GM18508 (cell line): ENCODE results near the gene FAM236C.
"Not testable (repeated sequence)": the region's sequence is repeated elsewhere in the genome, so short reads cannot be mapped to it uniquely, and the experiment has no call there.

Experiments
- ATAC-seq: cut with Tn5 transposase; IDR thresholded peaks from one replicate; pipeline ENCODE4 v1.9.1; 2021; ENCODE audit warnings: moderate number of reproducible peaks; ENCODE audit not compliant: insufficient read depth, unreplicated experiment

FAM236C gene

DNA sequence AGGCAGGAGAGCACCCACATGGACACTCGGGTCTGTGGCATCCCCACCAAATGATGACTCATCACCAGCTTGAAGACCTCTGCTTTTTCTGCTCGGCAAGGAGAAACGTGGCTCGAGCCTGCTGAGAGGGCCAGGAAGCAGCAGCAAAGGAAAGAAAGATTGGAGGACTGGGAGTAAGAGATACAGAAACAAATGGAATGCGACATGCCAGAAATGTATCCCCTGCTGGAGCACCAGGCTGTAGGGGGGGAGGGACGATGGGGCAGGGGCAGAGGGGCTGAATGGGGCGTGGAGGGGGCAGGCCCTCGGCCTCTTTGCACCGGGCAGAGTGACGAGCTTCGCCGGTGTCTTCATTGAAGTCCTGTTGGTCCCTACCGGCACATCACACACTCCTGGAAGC lies at the start of gene FAM236C:
Gene FAM236C, plus strand, starts transcription at position 301 of the 400 bp plus-strand sequence. CDS start 100 bp downstream, outside the sequence.
- ATAC-seq: not testable (repeated sequence)

DNA sequence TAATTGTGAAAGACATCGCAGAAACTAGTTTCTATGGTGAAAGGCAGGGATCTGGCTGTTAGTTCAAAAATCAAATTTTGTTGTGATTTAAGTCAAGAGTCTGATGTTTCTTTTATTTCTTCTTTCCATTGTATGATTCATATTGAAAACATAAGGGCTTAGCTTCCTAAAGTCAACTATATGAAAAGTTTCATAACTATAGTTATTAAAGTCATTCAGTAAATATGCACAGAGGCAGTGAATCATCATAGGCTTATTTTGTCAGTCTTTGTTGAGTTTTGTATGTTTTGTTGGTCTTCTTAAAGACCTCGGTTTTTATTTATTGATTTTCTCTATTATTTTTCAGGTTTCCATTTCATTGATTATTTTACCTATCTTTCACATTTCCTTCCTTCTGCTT lies 29.5 kb upstream of the FAM236C start:
- ATAC-seq: not testable (repeated sequence)

DNA sequence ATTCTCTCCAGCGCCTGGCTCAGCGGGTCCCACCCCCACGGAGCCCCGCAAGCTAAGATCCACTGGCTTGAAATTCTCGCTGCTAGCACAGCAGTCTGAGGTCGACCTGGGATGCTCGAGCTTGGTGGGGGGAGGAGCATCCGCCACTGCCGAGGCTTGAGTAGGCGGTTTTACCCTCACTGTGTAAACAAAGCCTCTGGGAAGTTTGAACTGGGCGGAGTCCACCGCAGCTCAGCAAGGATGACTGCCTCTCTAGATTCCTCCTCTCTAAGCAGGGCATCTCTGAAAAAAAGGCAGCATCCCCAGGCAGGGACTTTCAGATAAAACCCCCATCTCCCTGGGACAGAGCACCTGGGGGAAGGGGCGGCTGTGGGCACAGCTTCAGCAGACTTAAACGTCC lies 22.7 kb upstream of the FAM236C start:
- ATAC-seq: not testable (repeated sequence)

DNA sequence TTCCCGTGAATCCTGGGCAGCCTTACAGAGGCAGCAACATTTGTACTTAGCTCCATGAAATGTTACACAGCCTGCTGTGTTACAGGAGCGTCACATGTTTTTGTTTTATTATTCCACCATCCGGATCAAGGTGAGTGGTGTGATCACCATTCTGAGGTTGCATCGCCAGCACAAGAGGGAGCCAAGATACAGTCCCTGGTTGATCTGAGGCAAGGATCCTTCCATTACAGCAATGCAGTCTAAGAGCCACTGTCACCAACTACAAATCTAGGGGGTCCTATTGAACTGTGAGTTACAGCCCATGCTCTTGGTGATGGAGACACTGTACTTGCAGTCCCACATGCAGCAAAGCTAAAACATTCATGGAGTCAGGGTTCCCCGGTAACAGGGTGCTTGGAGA lies 3.7 kb downstream of the FAM236C start:
- ATAC-seq: not testable (repeated sequence)

DNA sequence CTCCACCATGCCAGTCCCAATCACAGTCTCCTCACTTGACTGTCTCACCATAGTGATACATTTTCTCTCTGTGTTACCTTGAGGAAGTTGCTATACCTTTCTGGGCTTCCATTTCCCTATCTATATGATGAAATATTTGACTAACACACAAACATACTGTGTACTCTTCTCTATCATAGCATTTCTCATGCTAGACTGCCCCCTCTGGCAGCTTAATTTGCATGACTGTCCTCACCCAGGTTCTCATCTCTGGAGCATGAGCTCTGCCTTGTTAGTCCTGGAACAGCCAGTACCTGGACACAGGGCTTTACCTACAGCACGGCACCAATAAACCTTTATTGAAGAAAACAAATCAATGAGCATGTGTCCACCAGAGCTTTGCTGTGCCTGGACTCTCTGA lies 19.9 kb downstream of the FAM236C start:
- not testable (repeated sequence) for ATAC-seq

DNA sequence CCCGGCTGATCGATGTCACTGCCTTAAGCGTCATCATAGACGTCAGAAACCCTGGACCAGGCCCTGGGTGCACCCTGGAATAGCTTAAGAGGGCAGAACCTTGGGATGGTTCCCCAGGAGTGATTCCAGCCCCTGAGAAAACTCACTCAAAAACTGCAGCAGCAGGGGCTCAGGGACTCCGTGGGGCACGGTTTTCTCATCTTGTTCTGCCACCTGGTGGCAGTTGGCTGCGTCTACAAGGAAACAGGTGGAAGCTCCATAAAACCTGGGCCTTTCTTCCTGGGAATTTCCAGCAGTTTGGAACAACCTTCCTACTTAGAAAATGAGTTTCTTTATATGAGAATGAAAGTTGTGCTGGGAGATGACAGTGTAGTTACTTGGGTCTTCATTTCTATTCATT lies 24.0 kb downstream of the FAM236C start:
- not testable (repeated sequence) for ATAC-seq

DNA sequence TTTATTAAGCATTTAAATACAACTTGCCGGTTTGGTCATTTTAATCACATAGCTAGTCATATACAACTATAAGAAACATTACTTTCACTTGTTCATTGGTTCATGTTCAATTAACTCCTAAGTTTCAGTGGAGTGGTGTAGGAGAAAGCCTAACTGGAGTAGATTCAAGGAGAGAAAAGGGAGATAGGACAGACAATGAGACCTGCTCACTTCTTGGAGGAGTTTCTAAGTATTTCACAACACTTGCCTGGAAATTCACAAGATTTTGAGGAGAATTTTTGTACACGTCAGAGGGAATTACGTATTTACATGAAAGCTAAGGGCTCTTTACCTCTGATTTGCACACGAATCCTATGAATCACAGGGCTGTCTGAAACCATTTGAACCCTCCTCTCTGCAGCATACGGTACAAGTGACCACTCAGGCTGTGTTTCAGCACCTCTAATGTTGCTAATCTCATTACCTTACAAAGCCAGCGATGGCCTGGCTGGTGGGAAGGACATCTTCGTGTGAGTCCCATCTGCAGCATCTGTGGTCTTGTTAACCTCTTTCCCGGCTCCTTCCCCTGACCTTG lies 24.6 kb downstream of the FAM236C start:
- not testable (repeated sequence) for ATAC-seq

DNA sequence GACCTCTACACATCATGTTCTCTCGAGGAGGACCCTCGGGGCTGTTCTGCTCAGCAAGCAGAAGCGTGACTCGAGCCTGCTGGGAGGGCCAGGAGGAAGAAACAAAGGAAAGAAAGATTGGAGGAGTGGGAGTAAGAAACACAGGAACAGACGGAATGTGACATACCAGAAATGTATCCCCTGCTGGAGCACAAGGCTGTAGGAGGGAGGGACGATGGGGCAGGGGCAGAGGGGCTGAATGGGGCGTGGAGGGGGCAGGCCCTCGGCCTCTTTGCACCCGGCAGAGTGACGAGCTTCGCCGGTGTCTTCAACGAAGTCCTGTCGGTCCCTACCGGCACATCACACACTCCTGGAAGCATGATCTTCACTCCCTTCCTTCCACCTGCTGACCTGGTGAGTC lies 25.5 kb downstream of the FAM236C start, which contains the start of gene FAM236A:
Gene FAM236A, plus strand, starts transcription at position 301 of the 400 bp plus-strand sequence. Its CDS starts 57 bp downstream, at position 358.
- ATAC-seq: not testable (repeated sequence)

DNA sequence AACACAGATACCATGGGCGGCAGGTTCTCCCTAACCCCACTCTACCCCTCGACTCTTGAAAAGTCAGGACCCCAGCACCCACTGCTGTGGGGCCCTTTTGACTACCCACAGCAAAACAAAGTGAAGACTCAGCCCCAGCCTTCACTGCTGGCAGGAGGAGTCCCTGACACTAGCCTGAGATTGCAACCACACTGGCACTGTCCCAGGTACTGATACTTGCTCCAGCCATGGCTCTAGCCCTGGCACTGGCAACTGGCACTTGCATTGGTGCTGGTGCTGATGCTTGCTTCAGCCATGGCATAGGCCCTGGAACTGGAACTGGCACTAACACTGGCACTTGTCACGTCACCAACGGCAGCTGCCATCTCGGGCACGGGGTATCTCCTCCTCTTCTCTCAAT lies 29.9 kb downstream of the FAM236C start:
- not testable (repeated sequence) for ATAC-seq

DNA sequence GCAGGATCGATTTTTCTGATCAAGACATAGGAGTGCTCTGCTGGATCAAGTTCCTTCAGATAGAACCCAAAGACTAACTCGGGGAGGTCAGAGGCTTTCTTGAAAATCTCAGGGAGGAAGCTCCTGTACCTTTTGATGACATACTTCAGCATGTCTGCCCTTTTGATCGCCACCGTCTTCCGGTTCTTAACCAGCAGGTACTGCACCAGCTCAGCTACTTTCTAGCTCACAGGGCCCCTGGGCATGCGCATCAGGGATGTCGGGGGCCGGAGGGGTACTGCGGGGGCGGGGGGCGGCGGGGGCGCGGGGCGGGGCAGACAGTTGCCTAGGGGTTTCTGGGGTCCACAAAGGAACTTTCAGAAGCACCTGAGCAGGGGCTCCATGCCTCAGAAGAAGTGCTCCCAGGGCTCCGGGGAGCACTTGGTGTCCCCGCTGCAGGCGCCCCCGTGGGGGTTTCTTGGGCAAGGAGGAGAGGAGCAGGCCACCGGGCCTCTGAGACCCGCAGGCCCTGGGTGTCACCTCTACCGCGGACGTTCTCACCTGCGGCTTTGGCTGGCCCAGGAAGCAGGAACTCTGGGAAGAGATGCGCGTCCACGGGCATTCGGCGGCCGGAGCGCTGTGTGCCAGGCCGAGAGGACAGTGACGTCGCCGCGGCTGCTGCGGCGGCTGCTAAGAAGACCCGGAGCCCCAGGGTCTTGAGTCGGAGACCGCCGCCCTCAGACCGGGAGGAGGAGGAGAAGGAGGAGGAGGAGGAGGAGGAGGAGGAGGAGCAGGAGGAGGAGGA lies 30.8 kb downstream of the FAM236C start:
- ATAC-seq: peak; percentile 75

DNA sequence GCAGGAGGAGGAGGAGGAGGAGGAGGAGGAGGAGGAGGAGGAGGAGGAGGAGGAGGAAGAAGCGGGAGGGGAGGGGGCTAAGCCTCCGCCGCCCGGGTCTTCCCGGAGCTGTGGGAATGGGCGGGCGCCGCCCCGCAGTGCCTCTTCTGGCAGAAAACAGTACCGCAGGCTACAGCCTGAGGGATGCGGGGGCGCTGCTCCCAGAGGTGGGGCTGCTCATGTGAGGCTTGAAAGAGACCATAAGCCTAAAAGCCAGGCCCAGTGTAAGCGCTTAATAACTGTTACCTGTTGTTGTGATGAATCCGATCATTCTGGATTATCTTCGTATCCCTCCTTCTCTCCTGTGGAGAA lies 31.4 kb downstream of the FAM236C start, which contains the start of gene DMRTC1:
Gene DMRTC1, minus strand, starts transcription at position 19 of the 351 bp plus-strand sequence. CDS start 68,143 bp downstream, outside the sequence.
- ATAC-seq: peak; percentile 64

DNA sequence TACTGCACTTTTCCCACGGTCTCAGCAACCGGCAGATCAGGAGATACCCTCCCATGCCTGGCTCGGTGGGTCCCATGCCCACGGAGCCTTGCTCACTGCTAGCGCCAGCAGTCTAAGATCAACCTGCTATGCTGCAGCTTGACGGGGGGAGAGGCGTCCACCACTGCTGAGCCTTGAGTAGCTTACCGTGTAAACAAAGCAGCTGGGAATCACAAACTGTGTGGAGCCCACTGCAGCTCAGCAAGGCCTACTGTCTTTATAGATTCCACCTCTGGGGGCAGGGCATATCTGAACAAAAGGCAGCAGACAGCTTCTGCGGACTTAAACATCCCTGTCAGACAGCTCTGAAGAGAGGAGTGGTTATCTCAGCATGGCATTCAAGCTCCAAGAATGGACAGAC lies 47.6 kb downstream of the FAM236C start:
- not testable (repeated sequence) for ATAC-seq
